GM19372 (cell line): ENCODE results near the gene CEP89.
"Not testable (repeated sequence)": the region's sequence is repeated elsewhere in the genome, so short reads cannot be mapped to it uniquely, and the experiment has no call there.

Experiments used
- ATAC-seq: cut with Tn5 transposase; IDR thresholded peaks from one replicate; pipeline ENCODE4 v1.9.1; 2021; ENCODE audit warnings: mild to moderate bottlenecking, low read depth, moderate library complexity; ENCODE audit not compliant: unreplicated experiment

Gene CEP89

DNA sequence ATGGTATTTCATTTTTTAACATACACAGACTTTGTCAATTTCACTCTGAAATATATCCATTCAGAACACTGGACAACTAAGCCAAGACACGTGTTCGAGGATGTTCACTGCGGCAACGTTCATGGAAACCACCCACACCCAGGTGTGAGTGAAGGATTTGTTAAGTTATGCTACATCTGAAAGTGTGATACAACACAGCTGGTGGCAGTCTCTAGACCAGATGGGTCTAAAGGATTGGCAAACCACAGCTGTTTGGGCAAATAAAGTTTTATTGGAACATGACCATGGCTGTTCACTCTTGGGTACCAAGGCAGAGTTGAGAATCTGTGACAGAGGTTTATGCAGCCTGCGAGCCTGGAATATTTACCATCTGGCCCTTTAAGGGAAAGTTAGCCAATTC lies 114.2 kb downstream of the CEP89 start:
- no peak for ATAC-seq

DNA sequence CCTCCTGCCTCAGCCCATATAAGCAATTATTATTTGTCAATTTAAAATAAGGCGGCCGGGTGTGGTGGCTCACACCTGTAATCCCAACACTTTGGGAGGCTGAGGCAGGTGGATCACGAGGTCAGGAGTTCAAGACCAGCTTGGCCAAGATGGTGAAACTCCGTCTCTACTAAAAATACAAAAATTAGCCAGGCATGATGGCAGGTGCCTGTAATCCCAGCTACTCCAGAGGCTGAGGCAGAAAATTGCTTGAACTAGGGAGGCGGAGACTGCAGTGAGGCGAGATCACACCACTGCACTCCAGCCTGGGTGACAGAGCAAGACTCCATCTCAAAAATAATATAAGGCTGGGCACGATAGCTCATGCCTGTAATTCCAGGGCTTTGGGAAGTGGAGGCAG lies 114.9 kb downstream of the CEP89 start:
- ATAC-seq: not testable (repeated sequence)

DNA sequence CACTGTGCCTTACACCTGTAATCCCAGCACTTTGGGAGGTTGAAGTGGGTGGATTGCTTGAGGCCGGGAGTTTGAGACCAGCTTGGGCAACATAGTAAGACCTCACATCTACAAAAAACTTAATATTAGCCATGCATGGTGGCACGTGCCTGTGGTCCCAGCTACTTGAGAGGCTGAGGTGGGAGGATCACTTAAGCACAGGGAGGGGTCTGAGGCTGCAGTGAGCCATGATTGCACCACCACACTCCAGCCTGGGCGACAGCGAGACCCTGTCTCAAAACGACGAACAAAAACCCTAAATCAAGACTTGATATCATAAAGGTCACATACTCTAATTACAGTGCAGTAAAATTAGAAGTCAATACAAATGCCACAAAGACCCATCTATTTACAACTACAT lies 119.5 kb downstream of the CEP89 start:
- ATAC-seq: no peak

DNA sequence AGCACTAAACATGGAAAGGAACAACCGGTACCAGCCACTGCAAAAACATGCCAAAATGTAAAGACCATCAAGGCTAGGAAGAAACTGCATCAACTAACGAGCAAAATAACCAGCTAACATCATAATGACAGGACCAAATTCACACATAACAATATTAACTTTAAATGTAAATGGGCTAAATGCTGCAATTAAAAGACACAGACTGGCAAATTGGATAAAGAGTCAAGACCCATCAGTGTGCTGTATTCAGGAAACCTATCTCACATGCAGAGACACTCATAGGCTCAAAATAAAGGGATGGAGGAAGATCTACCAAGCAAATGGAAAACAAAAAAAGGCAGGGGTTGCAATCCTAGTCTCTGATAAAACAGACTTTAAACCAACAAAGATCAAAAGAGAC lies 123.7 kb downstream of the CEP89 start:
- ATAC-seq: not testable (repeated sequence)

DNA sequence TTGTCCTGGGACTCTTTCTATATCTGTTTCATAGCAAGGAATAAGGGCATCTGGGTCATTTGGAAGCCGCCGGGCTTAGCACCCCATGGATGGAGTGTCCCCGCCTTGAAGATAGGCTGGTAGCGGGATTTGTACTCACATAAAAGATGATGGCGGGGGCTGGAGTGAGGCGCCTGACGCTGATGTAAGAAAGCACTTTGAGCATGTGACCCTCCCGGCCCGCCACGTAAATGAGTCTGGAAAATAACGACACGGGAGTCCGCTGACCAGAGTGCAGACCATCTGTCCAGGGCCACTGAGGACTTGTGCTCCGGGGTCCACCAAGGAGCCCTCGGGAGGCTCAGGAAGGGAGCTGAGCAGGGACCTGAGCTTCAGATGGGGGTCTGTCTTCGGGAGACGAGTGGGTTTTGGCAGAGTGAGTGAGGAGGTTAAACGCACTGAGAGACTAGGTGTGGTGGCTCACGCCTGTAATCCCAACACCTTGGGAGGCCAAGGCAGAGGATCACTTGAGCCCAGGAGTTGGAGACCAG lies 128.0 kb downstream of the CEP89 start:
- no peak for ATAC-seq

DNA sequence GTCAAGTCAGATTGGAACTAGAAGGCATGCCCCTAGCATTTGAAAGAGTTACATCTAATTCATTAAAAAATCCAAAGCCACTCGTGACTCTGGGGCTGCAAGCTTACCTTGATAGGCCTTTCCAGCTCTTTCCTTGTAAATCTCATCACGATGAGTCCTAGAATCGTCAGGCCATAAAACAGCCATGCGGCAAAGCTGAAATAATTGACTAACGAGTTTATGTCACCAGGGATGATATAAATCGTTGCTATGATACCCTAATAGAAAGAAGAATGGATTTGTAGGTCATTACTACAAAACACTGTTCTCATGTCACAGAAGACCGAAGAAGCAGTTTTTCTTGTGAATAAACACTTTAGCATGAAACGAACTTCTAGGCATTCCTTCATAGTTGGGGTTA lies 129.7 kb downstream of the CEP89 start:
- ATAC-seq: no peak

DNA sequence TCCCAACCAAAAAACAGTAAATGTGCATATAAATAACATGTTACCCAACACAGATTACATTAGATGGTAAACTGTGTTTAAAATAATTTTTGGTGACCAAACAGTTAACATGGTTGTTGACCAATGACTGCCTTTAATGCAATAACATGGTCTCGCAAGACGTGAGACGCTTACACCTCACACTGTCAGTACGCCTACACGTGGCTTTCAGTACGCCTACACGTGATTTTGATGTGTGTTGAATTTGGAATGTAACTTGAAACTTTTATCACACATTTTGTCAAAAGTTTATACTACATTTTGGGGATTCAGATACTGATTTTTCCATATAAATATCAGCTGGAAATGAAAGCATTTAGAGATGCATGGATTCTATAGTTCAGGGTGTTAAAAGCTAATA lies 134.2 kb downstream of the CEP89 start:
- no peak for ATAC-seq

DNA sequence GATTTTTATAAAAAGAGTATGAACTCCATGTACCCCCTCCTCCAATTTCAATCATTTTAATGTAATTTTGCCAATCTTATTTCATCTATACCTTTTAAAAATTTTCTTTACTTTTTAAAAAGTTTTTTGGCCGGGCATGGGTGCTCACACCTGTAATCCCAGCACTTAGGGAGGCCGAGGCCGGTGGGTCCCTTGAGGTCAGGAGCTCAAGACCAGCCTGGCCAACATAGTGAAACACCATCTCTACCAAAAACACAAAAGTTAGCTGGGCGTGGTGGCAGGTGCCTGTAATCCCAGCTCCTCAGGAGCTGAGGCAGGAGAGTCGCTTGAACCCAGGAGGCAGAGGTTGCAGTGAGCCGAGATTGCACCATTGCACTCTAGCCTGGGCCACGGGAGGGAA lies 138.4 kb downstream of the CEP89 start:
- ATAC-seq: not testable (repeated sequence)

DNA sequence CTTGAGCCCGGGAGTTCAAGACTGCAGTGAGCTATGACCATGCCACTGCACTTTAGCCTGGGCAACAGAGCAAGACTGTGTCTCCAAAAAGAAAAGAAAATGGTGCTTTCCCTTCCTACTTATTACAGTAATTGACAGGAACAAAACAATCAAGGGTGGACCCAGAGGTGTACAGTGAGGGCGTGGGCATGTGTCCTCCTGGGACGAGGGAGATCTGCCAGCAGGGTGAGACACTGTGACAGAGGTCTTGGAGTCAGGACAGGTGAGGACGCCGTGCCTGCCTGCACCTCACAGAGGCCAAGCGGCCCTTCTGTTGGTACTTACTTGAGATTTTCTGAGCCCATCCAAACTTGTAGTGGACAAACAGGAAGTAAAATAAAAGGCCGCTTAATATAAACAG lies 138.9 kb downstream of the CEP89 start:
- ATAC-seq: not testable (repeated sequence)

DNA sequence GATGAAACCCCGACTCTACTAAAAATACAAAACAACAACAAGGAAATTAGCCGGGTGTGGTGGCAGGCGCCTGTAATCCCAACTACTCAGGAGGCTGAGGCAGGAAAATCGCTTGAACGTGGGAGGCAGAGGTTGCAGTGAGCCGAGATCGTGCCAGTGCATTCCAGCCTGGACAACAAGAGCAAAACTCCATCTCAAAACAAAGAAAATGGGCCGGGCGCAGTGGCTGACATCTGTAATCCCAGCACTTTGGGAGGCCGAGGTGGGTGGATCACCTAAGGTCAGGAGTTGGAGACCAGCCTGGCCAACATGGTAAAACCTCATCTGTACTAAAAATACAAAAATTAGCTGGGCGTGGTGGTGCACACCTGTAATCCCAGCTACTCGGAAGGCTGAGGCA lies 139.7 kb downstream of the CEP89 start:
- not testable (repeated sequence) for ATAC-seq

DNA sequence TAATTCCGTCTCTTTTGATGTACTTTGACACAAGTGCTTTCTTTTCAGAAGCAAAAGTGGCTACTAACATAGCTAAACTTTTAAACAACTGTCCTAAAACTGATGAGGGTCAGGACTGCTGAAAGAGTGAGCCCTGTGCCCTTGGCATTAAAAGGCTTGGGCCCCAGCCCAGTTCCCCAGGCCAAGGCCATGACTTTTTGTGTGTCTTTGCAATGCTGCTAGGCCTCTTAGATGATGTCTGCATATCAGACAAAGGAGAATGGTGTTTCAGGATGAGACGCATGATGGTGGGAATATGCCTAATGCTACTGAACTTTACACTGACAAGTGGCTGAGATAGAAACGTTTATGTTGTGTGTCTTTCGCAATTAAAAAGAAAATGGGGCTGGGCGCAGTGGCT lies 140.1 kb downstream of the CEP89 start:
- ATAC-seq: no peak

DNA sequence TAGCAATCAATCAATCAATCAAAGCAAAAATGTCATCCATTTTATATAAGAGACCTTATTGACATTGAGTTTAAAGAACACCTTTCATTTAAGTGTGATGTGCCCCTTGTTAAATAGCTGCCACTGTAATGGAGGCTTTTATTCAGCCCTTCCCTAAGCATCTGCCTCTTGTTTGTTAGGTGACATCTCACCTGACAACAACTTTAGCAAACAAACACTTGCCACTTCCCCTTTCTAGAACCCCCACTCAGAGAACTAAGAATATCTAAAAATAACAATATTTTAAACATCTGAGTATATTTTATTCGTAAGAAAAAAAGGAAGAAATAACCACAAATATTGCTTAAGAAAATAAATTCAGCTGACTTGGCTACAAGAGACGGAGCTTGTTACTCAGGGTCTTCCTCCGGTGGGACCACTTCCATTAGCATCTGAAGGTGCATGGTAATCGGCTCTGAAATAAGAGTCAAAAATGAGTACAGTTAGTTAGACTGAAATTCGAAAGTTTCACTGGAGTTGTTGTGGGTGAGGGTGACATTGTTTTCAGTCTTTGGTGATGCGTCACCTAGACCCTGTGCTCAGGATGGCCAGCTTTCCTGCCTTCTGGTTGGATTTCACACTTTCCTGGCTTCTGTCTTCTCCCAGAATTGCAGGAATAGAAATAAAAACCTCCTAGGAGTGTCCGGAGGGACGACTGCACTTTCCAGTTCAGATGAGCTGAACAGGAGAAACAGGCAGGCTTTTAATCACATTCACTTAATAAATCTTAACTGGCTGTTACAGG lies 141.3 kb downstream of the CEP89 start:
- ATAC-seq: no peak

DNA sequence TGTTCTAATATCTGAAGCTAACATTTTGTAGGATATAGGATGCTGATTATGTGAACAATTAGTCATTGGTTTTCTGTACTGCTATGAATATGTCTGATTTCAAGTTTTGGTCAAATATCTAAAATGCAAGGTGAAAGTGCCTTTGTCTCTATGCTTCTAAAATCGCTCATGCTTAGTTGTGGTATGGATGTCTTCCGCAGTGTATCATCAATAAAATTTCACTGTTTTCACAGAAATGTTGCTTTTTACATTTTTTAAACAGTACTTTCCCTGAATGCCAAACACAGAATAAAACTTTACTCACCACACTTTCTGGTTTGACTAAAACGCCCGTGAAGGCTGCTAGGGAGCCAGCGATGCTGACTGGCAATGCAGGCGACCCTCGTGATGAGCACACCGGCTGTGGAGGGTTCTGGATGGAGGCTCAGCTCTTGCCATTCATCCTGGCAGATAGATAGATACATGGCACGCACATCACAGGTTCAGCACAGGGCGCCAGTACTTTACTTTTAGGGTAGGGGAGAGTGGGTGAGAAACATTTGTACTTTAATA lies 142.3 kb downstream of the CEP89 start:
- ATAC-seq: no peak

DNA sequence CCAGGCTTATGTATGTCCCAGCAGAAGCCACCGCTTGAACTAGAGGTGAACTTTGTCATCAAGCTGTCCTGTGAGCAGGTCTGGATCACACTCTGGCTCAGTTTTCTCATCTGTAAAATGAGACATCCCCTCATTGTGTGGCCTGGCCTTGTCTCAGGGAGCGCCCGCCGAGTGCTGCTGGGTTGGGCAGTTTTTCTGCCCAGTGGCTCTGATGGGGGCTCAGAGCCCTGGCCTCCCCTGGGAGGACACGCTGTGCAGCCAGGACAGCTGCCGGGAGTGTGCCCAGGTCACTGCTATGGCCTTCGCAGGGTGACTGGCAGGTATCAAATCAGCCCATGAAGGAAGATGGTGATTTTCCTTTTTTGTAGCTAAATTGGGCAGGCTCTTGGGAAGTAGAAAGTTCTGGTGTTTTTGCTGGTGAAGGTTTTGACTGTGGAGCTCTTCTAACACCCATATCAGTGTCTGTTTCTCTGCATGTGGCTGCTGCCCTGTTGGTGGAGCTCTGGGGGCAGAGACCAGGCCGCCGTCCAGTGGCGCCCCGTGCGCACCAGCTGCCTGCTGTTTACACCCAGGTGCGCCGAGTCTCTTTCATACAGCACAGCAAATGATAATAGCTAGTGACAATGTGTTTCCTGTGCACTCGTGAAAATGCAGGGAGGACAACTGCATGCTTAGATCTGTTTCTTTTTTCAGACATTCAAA lies 143.0 kb downstream of the CEP89 start:
- no peak for ATAC-seq

DNA sequence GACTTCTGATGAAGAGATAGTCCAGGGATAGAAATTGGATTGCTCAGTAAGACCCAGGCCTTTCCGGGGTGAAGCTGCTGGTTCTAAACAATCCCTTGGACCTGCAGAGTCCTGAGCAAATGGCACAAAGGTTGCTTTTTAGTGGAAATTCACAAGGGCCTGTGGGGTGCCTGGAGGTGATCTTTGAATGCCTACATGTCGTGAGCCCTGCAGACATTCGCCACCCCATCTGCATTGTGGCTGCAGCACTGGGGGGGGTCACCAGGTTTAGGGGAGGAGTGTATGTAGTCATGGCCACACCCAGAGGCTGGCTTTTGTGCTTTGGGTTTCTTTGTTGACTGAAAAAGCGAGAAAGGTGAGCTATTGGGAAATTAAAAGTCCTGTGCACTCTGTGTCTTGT lies 143.6 kb downstream of the CEP89 start:
- no peak for ATAC-seq
